Panc1 (cell line): ENCODE data around the gene DNTT.

Source experiments
- CTCF ChIP-seq: fragments of 450-650 bp; IDR thresholded peaks from 2 replicates; pipeline ENCODE4 v1.5.1; 2017; ENCODE audit warnings: mild to moderate bottlenecking
- POLR2AphosphoS5 ChIP-seq: IDR thresholded peaks from 2 replicates; pipeline ENCODE4 v1.6.1; 2012; ENCODE audit warnings: mild to moderate bottlenecking, low read depth, low read length, moderate library complexity
- REST ChIP-seq, 2 experiments: IDR thresholded peaks; 2 replicates each; pipeline ENCODE4 v1.6.1; 2011 to 2012; ENCODE audit warnings: low read depth in 2 of 2, control low read depth in 1 of 2, low read length in 1 of 2, mild to moderate bottlenecking in 1 of 2, moderate library complexity in 1 of 2; ENCODE audit not compliant: insufficient read depth in 1 of 2
- SIN3A ChIP-seq: IDR thresholded peaks from 2 replicates; pipeline ENCODE4 v1.6.1; 2012; ENCODE audit warnings: low read depth, mild to moderate bottlenecking, low read length, moderate library complexity, borderline replicate concordance; ENCODE audit not compliant: insufficient read depth
- TCF7L2 ChIP-seq: IDR thresholded peaks from 2 replicates; pipeline ENCODE4 v1.6.1; 2011; ENCODE audit warnings: mild to moderate bottlenecking, low read depth, low read length, inconsistent platforms

GRCh38 chr10:96325719-96326373, 21.6 kb downstream of the DNTT start:
- no peak for TF ChIP-seq CTCF
- TF ChIP-seq POLR2AphosphoS5 = no peak
- TF ChIP-seq REST (IDR thresholded peaks at IDR 0.05; ENCODE audit: insufficient read depth in 1 of 2, low read depth in 2 of 2, low read length in 1 of 2) = no peak
- TF ChIP-seq SIN3A = no peak
- no peak for TF ChIP-seq TCF7L2
